SU-DHL-6 (cell line): ENCODE data around the gene RBX1.

ENCODE experiments used
- EZH2phosphoT487 ChIP-seq: fragments of 200-600 bp; sonication (generic), shearing (Covaris generic); conservative IDR thresholded peaks from 2 replicates; pipeline ENCODE4 v1.6.1; 2018; ENCODE audit warnings: mild to moderate bottlenecking, antibody characterized with exemption, low read length, moderate library complexity, mixed read lengths
- TF ChIP-seq, protein P1 (sequence below): fragments of 200-600 bp; sonication (generic); IDR thresholded peaks from one replicate; pipeline ENCODE4 v1.5.1; 2017; ENCODE audit warnings: antibody characterized with exemption, mild to moderate bottlenecking, low read length, moderate library complexity; ENCODE audit not compliant: insufficient read depth, poor library complexity, severe bottlenecking

GRCh38 chr22:40951795-40952605 is 822 bp downstream of the RBX1 start:
- TF ChIP-seq, protein P1, sequence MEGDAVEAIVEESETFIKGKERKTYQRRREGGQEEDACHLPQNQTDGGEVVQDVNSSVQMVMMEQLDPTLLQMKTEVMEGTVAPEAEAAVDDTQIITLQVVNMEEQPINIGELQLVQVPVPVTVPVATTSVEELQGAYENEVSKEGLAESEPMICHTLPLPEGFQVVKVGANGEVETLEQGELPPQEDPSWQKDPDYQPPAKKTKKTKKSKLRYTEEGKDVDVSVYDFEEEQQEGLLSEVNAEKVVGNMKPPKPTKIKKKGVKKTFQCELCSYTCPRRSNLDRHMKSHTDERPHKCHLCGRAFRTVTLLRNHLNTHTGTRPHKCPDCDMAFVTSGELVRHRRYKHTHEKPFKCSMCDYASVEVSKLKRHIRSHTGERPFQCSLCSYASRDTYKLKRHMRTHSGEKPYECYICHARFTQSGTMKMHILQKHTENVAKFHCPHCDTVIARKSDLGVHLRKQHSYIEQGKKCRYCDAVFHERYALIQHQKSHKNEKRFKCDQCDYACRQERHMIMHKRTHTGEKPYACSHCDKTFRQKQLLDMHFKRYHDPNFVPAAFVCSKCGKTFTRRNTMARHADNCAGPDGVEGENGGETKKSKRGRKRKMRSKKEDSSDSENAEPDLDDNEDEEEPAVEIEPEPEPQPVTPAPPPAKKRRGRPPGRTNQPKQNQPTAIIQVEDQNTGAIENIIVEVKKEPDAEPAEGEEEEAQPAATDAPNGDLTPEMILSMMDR, result no peak
- no peak for TF ChIP-seq EZH2phosphoT487
